Tibial nerve (tissue), 4 donors: Measurements from ENCODE around the gene ZNF274. TPM values are rescaled to one million over a fixed set of nuclear protein-coding genes. Genes with fewer than 3 reads are reported as not detected.

ENCODE experiments used
- DNase-seq, 2 donors: peaks; one replicate each; pipeline ENCODE4 v3.0.0-alpha.2; 2019; ENCODE audit warnings: low spot score in 2 of 2
- H3K27ac ChIP-seq, 4 donors: fragments of 200-600 bp; sonication (generic) in 3 of 4; one replicate each; pipeline ENCODE4 v1.5.1; 2017 to 2019; ENCODE audit warnings: mild to moderate bottlenecking in 1 of 4
- H3K27me3 ChIP-seq, 2 donors: fragments of 200-600 bp; sonication (generic) in 1 of 2; one replicate each; pipeline versions ENCODE4 v1.5.1 to v1.6.0; 2017 to 2019
- H3K36me3 ChIP-seq, 3 donors: fragments of 200-600 bp; sonication (generic); one replicate each; pipeline ENCODE4 v1.5.1; 2018 to 2019
- H3K4me1 ChIP-seq, 4 donors: fragments of 200-600 bp; sonication (generic) in 3 of 4; one replicate each; pipeline ENCODE4 v1.5.1; 2017 to 2019
- H3K4me3 ChIP-seq, 4 donors: fragments of 200-600 bp; sonication (generic) in 3 of 4; one replicate each; pipeline ENCODE4 v1.5.1; 2017 to 2019; ENCODE audit warnings: mild to moderate bottlenecking in 1 of 4, moderate library complexity in 1 of 4
- H3K9me3 ChIP-seq, 4 donors: fragments of 200-600 bp; sonication (generic) in 3 of 4; one replicate each; pipeline ENCODE4 v1.5.1; 2017 to 2019
- EP300 ChIP-seq, 2 donors: sonication (generic); formaldehyde crosslinking; IDR thresholded peaks; one replicate each; pipeline ENCODE4 v1.6.1; 2017; ENCODE audit warnings: antibody characterized with exemption in 2 of 2, mild to moderate bottlenecking in 1 of 2
- POLR2A ChIP-seq, 2 donors: fragments of 450-650 bp; IDR thresholded peaks; one replicate each; pipeline ENCODE4 v1.6.1; 2017; ENCODE audit warnings: antibody characterized with exemption in 2 of 2, mild to moderate bottlenecking in 2 of 2, moderate library complexity in 2 of 2
- WGBS, 2 donors: methylation state at CpG; one replicate each; pipeline ENCODE4 v1.1.5; 2018; 5-methylcytosine and 5-hydroxymethylcytosine counted together
- total RNA-seq, 4 donors: library from RNA; depleted of rRNA; stranded (reverse); fragments of >200 nt; gene quantifications; one replicate each; pipeline ENCODE4 v1.1.0, GENCODE V29; 2016
- TF ChIP-seq, protein P1 (sequence below), 5 experiments: fragments of 200-600 bp in 3 of 5; fragments of 450-650 bp in 2 of 5; sonication (generic) in 3 of 5; IDR thresholded peaks; one replicate each; pipeline ENCODE4 v1.5.1; 2016 to 2019; ENCODE audit warnings: antibody characterized with exemption in 5 of 5, mild to moderate bottlenecking in 3 of 5, moderate library complexity in 2 of 5

The ZNF274 gene
- total RNA-seq, 4 donors from 2014 or later: 27.3 to 38.8 (median 33.8) TPM

DNA sequence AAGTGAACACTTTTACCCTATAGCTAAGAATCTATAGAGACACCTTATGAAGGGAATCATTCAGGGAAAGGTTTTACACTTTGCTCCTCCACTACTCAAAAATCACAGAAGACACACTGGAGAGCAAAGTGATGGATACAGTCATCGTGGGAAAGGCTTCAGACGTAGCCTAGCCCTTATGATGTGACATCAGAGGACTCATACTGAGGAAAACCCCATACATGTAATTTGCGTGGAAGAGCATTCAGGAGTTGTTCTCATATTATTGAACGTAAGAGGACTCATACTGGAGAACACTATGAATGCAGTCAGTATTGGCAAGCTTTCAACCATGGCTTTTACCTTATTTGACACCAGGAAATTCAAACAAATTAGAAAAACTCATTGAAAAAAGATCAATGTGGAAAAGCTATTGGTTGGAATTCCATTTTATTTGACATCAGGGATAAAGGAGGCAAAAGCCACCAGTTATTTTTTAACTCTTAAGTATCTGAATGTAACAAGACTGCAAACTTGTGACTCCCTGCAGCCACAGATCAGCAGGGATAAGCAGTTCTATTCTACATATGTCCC, 16.1 kb upstream of the ZNF274 start:
- Histone ChIP-seq H3K9me3 (peaks cover 15 to 99% (median 47%) of the 10 kb centered on the region in 4 donors), H3K4me3 (no peak overlapping the region), H3K27me3 (no peaks in the 10 kb centered on the region), H3K36me3 (no peaks in the 10 kb centered on the region), H3K27ac (no peak overlapping the region), H3K4me1 (no peaks in the 10 kb centered on the region)
- 62 to 64% methylated on average over 4 of the region's 4 CpGs for WGBS, 2 donors
- no peak for DNase-seq
- TF ChIP-seq EP300 (IDR thresholded peaks at IDR 0.05) (no peak), POLR2A (IDR thresholded peaks at IDR 0.05) (no peak)
- TF ChIP-seq, protein P1, sequence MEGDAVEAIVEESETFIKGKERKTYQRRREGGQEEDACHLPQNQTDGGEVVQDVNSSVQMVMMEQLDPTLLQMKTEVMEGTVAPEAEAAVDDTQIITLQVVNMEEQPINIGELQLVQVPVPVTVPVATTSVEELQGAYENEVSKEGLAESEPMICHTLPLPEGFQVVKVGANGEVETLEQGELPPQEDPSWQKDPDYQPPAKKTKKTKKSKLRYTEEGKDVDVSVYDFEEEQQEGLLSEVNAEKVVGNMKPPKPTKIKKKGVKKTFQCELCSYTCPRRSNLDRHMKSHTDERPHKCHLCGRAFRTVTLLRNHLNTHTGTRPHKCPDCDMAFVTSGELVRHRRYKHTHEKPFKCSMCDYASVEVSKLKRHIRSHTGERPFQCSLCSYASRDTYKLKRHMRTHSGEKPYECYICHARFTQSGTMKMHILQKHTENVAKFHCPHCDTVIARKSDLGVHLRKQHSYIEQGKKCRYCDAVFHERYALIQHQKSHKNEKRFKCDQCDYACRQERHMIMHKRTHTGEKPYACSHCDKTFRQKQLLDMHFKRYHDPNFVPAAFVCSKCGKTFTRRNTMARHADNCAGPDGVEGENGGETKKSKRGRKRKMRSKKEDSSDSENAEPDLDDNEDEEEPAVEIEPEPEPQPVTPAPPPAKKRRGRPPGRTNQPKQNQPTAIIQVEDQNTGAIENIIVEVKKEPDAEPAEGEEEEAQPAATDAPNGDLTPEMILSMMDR (IDR thresholded peaks at IDR 0.05): no peak

DNA sequence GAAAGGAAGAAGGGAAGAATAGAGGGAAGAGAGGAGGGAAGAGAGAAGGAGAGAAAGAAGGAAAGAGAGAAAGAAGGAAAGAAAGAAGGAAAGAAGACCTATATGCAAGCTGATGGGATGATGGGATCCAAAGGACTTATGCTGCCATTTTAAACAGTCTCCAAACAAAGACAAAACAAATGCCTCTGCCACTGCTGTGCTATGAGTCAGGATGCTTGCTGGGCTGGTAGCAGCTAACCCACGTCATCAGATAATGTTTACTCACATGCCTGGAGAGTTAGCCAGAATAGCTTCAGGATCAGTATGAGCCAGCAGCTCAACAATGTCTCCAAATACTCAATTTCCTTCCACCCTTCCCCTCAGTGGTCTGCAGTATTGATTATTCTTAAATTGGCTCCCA, 12.0 kb upstream of the ZNF274 start:
- peaks cover 0 to 4% (median 0%) of the 10 kb centered on the region in 3 donors for H3K36me3 ChIP-seq
- H3K4me3 ChIP-seq: no peak overlapping the region
- no peaks in the 10 kb centered on the region for H3K27me3 ChIP-seq
- WGBS, 2 donors: 40 to 54% methylated on average over 1 of the region's 1 CpG
- H3K9me3 ChIP-seq: peaks cover 8 to 100% (median 51%) of the 10 kb centered on the region in 4 donors
- H3K4me1 ChIP-seq: no peaks in the 10 kb centered on the region
- H3K27ac ChIP-seq: no peak overlapping the region
- TF ChIP-seq, protein P1 (IDR thresholded peaks at IDR 0.05): no peak
- no peak for TF ChIP-seq POLR2A (IDR thresholded peaks at IDR 0.05)
- TF ChIP-seq EP300 (IDR thresholded peaks at IDR 0.05): no peak
- no peak for DNase-seq

GRCh38 chr19:58181902-58182576, 822 bp upstream of the ZNF274 start:
- Histone ChIP-seq H3K27ac (peak overlapping the region; percentile 99 to 100 (median 100)), H3K36me3 (peaks cover 0 to 88% (median 18%) of the 10 kb centered on the region in 3 donors), H3K4me3 (peak overlapping the region; percentile 20 to 99 (median 95)), H3K9me3 (peaks cover 17 to 100% (median 57%) of the 10 kb centered on the region in 4 donors), H3K4me1 (peaks cover 0 to 8% (median 0%) of the 10 kb centered on the region in 4 donors), H3K27me3 (no peaks in the 10 kb centered on the region)
- DNase-seq: peak in 1 of 2 donors; percentile 21
- 45 to 53% methylated on average over 4 of the region's 4 CpGs for WGBS, 2 donors
- TF ChIP-seq EP300 (IDR thresholded peaks at IDR 0.05) (no peak), POLR2A (IDR thresholded peaks at IDR 0.05) (no peak)
- TF ChIP-seq, protein P1 (IDR thresholded peaks at IDR 0.05): peak in 1 of 5 experiments; percentile 27

GRCh38 chr19:58182577-58182988, 278 bp upstream of the ZNF274 start:
- peak overlapping the region; percentile 99 to 100 (median 100) for H3K27ac ChIP-seq

More at GRCh38 chr19:58182577-58182988, 278 bp upstream of the ZNF274 start:
- no peaks in the 10 kb centered on the region for H3K27me3 ChIP-seq
- TF ChIP-seq, protein P1 (IDR thresholded peaks at IDR 0.05): no peak
- TF ChIP-seq POLR2A (IDR thresholded peaks at IDR 0.05) (no peak), EP300 (IDR thresholded peaks at IDR 0.05) (no peak)
- 4% methylated on average over 17 of the region's 17 CpGs for WGBS, 2 donors
- H3K4me1 ChIP-seq: peaks cover 0 to 8% (median 0%) of the 10 kb centered on the region in 4 donors
- no peak for DNase-seq
- H3K36me3 ChIP-seq: peaks cover 2 to 89% (median 23%) of the 10 kb centered on the region in 3 donors
- H3K9me3 ChIP-seq: peaks cover 17 to 100% (median 59%) of the 10 kb centered on the region in 4 donors
- peak overlapping the region; percentile 92 to 99 (median 95) for H3K4me3 ChIP-seq
